MG63 (cell line): ENCODE measurements around the gene CORIN. TPM values are rescaled to one million over a fixed set of nuclear protein-coding genes. Genes with fewer than 3 reads are reported as not detected.
"Not testable (repeated sequence)": the region's sequence is repeated elsewhere in the genome, so short reads cannot be mapped to it uniquely, and the experiment has no call there.

ENCODE experiments used
- DNase-seq: peaks from one replicate; pipeline ENCODE4 v3.0.0-alpha.2; 2020
- H3K27me3 ChIP-seq: fragments of 250-450 bp; sonication (Bioruptor Pico); 2 replicates; pipeline ENCODE4 v1.5.1; 2020; ENCODE audit warnings: mild to moderate bottlenecking, moderate library complexity
- H3K36me3 ChIP-seq: fragments of 250-450 bp; sonication (Bioruptor Pico); 2 replicates; pipeline ENCODE4 v1.5.1; 2020; ENCODE audit warnings: mild to moderate bottlenecking, moderate library complexity
- H3K4me3 ChIP-seq: fragments of 250-450 bp; sonication (Bioruptor Pico); 2 replicates; pipeline ENCODE4 v1.5.1; 2020; ENCODE audit warnings: mild to moderate bottlenecking, moderate library complexity
- H3K9me3 ChIP-seq: fragments of 250-450 bp; sonication (Bioruptor Pico); 2 replicates; pipeline ENCODE4 v1.5.1; 2020; ENCODE audit warnings: mild to moderate bottlenecking, moderate library complexity
- total RNA-seq: library from RNA; depleted of rRNA; stranded (reverse); fragments of >200 nt; shearing (Covaris generic); gene quantifications from 2 replicates; pipeline ENCODE4 v1.2.3, GENCODE V29; 2014; ENCODE audit warnings: low replicate concordance

The CORIN gene
- total RNA-seq, 1 experiment from 2014 or later: not detected

DNA sequence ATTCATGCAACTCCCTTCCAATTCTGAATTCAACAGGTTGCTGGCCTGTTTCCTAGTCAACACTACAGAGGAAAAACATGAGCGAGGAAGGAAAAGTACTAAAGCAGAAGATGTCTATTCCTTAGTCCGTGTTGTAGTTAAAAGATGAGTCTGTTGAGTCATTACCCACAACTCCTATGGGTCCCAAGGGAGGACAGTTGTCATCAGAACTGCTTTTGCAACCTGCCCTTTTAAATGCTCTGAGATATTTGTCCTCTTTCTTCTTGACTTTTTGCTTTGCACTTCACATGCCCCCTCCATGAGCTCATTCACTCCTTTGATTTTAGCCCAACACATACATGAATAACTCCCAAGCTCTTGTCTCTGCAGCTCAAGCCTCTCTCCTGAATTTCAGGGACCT lies 119.2 kb downstream of the CORIN start:
- Histone ChIP-seq H3K4me3 (no peak overlapping the region), H3K9me3 (no peaks in the 10 kb centered on the region), H3K36me3 (no peaks in the 10 kb centered on the region), H3K27me3 (no peaks in the 10 kb centered on the region; the same call in 1 of the 2 replicates)
- no peak for DNase-seq

DNA sequence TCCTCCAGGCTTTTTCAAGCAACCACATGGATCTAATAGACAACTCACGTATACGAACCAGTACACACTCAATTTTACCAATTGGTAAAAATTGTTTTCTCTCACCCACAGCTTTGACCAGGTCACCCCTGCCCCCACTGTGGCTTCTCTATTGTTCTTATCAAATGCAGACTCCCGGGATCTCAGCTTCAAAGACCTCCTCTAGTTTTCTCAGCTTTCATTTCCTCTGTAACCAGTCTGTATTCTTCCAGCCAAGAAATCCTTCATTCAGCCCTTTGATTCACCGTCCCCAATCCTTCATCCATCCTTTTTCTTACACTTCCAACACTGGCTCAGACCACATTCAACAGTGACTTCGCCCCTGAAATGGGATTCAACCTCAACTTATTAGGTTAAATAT lies 120.7 kb downstream of the CORIN start:
- no peaks in the 10 kb centered on the region; the same call in 1 of the 2 replicates for H3K27me3 ChIP-seq
- H3K36me3 ChIP-seq: no peaks in the 10 kb centered on the region
- no peak overlapping the region for H3K4me3 ChIP-seq
- no peaks in the 10 kb centered on the region for H3K9me3 ChIP-seq
- DNase-seq: no peak

DNA sequence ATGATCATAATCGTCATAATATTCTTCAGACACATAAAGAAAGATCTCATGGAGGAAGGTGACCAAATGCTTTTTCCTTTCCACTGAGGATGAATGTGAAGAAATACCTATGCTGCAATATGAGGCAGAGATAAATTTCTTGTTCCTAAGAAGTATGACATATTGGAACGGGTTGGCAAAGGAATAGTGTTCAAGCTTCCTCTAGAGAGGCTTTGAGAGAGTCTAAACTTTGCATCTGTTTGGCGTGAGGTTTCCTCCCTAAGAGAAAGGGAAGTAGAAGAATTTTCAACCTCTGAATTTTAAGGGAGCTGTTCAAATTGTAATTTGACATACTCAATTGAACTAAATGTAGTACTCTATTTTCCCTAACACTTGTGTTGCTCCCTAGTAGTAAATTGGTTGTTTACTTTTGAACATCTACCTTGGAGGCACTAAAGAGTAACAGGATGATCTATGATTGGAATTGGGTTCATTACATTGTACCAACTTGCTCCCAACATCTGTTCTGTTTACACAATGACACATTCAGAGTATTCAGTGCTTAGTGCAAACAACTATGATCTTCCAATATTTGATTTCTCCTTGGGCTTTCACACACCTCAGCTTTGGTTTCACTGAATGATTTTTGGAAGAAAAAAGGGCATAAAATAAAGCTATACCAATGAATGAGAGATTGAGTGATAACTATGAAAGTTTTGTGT lies 122.0 kb downstream of the CORIN start:
- no peak for DNase-seq
- no peaks in the 10 kb centered on the region for H3K36me3 ChIP-seq
- no peak overlapping the region for H3K4me3 ChIP-seq
- H3K9me3 ChIP-seq: no peaks in the 10 kb centered on the region
- H3K27me3 ChIP-seq: no peaks in the 10 kb centered on the region; the same call in 1 of the 2 replicates

DNA sequence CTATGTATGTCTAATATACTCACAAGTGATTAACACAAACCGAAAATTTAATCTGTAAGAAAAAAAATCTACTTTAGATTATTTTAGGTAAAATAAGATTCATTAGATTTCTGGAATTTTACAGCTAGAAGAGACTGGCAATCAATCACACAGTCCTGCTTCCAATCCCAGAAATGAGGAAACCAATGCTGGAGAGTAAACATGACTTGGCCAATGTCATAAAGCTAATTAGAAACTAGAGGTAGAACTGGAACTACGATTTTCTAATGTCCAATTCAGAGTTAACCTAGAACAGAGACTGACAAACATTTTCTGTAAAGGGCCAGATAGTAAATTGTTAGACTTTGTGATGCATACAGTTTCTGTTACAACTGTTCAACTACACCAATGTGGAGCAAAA lies 123.6 kb downstream of the CORIN start:
- H3K9me3 ChIP-seq: no peaks in the 10 kb centered on the region
- no peak overlapping the region for H3K4me3 ChIP-seq

DNA sequence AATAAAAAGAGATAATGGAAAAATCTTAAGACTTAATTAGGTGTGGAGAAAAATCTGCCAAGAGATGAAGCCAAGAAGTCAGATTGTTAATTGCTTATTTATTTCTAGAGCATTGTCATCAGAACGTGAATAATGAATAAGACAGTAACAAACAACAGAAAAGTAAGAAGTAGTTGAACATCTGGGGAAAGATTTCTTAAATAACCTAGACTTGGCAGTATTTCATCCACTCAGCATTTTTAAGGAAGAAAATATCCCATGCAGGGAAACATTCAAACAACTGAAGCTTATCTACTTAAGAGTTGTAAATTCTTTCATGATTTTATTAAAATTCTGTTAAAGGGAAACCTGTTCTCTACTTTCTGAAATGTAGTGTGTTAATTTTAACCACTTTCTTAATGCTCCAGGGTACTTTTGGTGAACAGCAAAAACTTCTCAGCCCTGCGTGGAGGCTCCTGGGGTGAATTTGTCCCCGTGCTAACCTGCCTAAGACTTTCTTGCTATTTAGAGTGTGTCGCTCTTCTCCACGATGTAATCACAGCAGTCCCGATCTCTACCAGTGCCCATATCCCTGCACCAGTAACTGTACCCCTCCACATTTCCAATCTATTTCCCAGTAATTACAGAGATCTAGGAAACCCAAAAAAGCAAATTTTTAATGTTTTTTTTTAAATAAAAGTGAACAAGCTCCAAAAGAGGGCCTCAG lies 124.6 kb downstream of the CORIN start:
- Histone ChIP-seq H3K9me3 (no peaks in the 10 kb centered on the region), H3K27me3 (no peaks in the 10 kb centered on the region; the same call in 1 of the 2 replicates), H3K4me3 (no peak overlapping the region), H3K36me3 (no peaks in the 10 kb centered on the region)
- no peak for DNase-seq

More for the DNA sequence above, 123.6 kb downstream of the CORIN start:
- DNase-seq: no peak
- H3K36me3 ChIP-seq: no peaks in the 10 kb centered on the region
- H3K27me3 ChIP-seq: no peaks in the 10 kb centered on the region; the same call in 1 of the 2 replicates

DNA sequence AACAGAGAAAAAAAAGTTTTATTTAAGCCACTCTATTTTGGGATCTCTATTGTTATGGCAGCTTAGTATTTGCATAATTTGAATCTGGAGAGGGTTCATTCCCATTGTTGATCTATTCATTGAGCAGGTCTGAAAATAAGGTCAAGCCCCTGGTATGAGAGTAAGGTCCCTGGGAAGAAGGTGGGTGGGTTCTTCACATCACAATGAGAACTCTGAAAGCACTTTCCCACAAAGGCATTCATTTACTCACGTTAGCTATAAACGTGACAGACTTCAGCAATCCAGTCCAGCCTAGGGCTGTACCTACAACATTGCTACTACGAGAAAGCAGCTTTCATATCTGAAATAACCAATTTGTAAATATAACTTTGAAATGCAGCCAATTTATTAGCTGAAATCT lies 126.2 kb downstream of the CORIN start:
- DNase-seq: no peak
- Histone ChIP-seq H3K36me3 (no peaks in the 10 kb centered on the region), H3K4me3 (no peak overlapping the region), H3K9me3 (no peaks in the 10 kb centered on the region), H3K27me3 (no peaks in the 10 kb centered on the region; the same call in 1 of the 2 replicates)

DNA sequence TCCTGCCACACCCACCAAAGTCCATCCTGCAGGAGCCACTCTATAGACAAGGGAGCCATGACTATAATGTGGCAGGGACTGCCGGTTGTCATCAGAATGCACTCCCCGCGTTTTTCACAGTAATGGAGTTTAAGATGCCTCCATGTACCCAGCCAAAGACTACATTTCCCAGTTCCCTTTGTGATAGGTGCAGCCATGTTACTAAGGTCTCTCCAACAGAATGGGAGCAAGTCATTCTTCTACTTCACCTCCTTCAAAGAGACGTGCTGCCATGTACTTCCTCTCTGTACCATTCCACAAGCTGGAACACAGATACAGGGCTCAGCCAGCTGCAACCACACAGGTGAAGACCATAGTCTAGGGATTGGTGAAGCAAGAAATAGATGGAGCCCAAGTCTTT lies 126.7 kb downstream of the CORIN start:
- no peaks in the 10 kb centered on the region; the same call in 1 of the 2 replicates for H3K27me3 ChIP-seq

DNA sequence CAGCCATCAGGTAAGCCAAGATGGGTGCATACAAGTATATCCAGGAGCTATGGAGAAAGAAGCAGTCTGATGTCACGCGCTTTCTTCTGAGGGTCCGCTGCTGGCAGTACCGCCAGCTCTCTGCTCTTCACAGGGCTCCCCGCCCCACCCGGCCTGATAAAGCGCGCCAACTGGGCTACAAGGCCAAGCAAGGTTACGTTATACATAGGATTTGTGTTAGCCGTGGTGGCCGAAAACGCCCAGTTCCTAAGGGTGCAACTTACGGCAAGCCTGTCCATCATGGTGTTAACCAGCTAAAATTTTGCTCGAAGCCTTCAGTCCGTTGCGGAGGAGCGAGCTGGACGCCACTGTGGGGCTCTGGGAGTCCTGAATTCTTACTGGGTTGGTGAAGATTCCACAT lies 131.5 kb downstream of the CORIN start:
- not testable (repeated sequence) for DNase-seq, H3K36me3 ChIP-seq, H3K4me3 ChIP-seq, H3K9me3 ChIP-seq, H3K27me3 ChIP-seq

More for the DNA sequence above, 126.7 kb downstream of the CORIN start:
- DNase-seq: no peak
- H3K9me3 ChIP-seq: no peaks in the 10 kb centered on the region
- H3K4me3 ChIP-seq: no peak overlapping the region
- H3K36me3 ChIP-seq: no peaks in the 10 kb centered on the region

DNA sequence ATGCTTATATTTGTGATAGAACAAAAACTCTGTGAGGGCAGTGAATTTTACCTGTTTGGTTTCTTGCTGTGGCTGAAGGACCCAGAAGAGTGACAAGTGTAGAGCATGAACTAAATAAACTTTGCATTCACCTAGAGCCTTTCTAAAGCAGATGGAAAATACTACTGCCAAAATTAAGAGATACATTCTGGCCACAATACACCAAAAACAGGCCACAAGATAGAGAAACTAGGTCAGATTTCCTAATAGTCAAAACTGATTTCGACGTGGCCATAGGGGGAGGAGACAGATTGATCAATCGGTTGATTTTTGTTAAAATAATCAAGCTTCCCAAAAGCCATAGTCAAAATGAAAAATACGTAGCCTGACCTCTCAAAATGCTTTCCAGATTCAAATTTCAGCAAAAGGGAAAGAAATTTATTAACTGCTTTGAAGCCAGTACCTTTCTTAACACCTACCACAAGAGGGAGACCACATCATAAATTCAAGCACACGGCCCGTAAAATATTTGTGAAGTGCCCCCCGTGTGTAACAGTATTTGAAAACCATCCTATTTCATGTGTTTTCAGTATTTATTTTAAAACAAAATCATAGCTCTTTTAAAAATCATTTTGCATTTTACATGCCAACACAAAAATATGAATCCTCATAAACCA lies 132.4 kb downstream of the CORIN start:
- no peaks in the 10 kb centered on the region for H3K9me3 ChIP-seq
- no peak for DNase-seq
- H3K4me3 ChIP-seq: no peak overlapping the region
- H3K36me3 ChIP-seq: no peaks in the 10 kb centered on the region
- no peaks in the 10 kb centered on the region for H3K27me3 ChIP-seq

DNA sequence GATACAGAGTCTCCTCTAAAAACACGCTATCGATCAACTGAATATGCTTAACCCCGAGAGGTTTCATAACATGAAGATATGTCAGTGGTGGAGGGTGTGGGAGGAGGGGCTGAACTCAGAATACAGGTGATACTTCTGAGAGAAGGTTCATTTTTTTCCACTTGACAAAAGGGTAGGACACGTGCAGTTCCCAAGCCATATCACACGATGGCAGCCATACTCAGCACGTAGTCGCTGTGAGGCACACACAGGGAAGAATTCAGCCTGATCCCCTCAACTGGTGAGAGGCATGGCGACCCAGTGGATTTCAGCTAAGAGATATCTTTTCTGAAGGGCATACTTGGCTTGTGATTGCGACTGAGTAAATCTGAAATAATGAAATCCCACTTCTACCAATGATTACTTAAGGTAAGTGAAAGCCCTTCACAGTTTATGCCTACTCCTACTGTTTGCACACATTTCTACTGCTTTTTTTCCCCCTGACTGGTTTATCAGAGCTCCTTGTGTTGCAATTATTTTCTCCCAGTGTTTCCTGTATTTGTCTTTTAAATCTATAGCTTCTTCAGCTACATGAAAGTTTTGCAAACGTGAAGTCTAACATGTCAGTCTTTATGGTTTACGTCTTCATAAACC lies 133.1 kb downstream of the CORIN start:
- no peak overlapping the region for H3K4me3 ChIP-seq
- no peaks in the 10 kb centered on the region for H3K36me3 ChIP-seq
- no peaks in the 10 kb centered on the region for H3K9me3 ChIP-seq
- DNase-seq: no peak
- H3K27me3 ChIP-seq: no peaks in the 10 kb centered on the region

DNA sequence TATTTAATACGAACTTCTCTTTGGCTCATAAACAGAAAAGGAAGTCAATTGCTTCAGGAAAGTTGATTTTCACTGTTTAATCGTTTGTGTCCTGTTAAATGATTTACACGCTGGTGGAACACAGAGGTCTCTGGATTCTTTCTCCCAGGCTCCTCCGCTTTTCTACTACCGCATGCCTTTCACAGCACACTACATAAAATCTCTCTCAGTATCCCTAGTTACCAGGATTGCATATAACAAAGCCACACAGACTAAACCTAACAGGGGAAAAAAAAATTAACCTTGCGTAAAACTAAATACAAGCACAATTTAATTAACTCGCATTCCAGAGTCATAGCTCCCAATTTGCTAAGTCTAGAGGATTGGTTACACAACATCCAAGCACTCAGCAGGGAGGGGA lies 133.9 kb downstream of the CORIN start:
- no peak overlapping the region for H3K4me3 ChIP-seq
- no peaks in the 10 kb centered on the region for H3K27me3 ChIP-seq
- no peaks in the 10 kb centered on the region for H3K36me3 ChIP-seq
- no peak for DNase-seq
- H3K9me3 ChIP-seq: no peaks in the 10 kb centered on the region

DNA sequence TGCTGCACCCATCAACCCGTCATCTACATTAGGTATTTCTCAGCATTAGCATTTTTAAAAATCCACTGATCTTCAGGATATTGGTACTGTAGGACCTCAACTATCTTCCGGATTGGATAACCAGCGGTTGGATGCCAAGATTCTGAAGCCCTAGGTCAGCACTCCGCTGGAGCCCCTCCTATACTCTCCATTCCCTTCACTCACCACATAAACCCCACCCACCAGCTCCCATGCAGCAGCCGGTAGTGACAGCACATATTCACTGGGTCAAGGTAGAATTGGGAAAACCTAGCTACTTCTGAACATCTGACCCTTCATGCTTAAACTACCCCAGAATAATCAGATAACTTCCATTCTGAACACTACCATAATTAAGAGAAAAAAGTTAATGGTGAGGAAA lies 134.9 kb downstream of the CORIN start:
- H3K9me3 ChIP-seq: no peaks in the 10 kb centered on the region
- no peak for DNase-seq
- H3K36me3 ChIP-seq: no peaks in the 10 kb centered on the region
- H3K27me3 ChIP-seq: no peaks in the 10 kb centered on the region
- H3K4me3 ChIP-seq: no peak overlapping the region

DNA sequence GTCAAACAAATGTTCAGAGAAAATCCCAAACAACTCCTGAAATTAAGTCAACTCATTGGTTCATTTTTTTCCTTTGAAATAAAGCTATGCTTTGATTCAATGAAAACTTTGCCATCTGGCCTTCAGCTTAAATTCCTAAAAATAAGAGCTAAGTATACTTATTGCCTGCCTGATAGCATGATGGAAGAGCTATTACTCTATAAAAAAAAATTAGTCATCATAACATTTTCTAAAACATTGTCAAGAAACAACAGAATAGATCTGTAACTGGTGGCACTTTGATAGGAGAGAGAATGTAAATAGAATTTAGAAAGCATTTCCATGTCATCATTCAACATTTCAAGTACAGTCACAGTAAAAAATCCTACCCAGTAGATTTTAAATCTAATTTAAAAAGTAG lies 136.6 kb downstream of the CORIN start:
- Histone ChIP-seq H3K36me3 (no peaks in the 10 kb centered on the region), H3K9me3 (no peaks in the 10 kb centered on the region), H3K27me3 (no peaks in the 10 kb centered on the region), H3K4me3 (no peak overlapping the region)
- DNase-seq: no peak

DNA sequence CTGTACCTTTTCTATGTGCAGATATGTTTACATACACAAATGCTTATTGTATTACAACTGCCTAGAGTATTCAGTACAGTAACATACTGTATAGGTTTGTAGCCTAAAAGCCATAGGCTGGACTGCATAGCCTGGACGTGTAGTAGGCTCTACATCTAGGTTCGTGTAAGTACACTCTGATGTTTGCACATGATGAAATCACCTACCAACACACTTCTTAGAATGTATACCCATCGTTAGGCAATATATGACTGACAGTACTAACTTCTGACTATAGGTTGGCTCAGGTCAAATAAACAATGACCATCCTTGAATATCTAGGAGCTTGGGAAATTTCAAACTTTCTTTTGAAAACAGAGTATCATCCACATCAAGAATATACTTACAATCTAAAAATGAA lies 139.0 kb downstream of the CORIN start:
- H3K36me3 ChIP-seq: no peaks in the 10 kb centered on the region
- DNase-seq: no peak
- no peaks in the 10 kb centered on the region for H3K27me3 ChIP-seq

DNA sequence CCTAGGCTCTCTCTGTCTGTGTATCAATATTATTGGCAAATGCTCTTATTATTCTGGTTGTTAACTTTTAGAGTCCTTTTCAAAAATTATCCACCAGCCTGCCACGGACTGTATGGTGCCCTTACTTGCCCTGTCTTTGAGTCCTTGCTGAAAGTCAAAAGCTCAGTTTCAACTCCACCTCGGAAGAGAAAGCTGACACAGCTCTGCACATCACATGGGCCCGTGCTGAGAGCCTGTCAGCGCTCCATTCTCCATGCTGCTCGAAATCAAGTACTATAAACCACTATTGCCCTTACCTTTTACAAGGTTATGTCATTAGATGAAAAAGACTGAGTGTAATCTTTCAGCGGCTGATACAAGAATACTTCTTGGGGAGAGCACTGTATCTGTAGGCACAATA lies 141.0 kb downstream of the CORIN start:
- no peak for DNase-seq
- no peaks in the 10 kb centered on the region for H3K36me3 ChIP-seq
- no peaks in the 10 kb centered on the region for H3K9me3 ChIP-seq
- H3K27me3 ChIP-seq: no peaks in the 10 kb centered on the region
- no peak overlapping the region for H3K4me3 ChIP-seq

More for the DNA sequence above, 139.0 kb downstream of the CORIN start:
- H3K4me3 ChIP-seq: no peak overlapping the region
- H3K9me3 ChIP-seq: no peaks in the 10 kb centered on the region

DNA sequence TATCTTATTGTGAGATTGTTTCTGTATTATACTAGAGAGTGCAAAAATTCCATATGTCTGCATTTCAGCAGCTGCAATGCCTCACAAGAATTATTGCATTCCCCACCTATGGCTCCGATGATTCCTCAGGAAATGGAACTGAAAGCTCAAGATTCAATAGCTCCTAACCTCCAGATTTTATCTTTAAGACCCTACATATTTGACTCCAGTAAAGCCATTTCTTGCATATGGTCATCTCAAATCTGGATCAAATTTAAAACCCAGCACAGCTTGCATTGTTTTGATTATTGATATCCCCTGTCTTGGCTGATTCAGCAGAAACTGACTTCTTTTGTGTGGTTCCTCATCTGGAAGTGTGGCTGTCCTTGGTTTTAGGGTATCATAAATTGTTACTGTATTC lies 142.6 kb downstream of the CORIN start:
- DNase-seq: no peak
- no peaks in the 10 kb centered on the region for H3K27me3 ChIP-seq
- no peaks in the 10 kb centered on the region for H3K9me3 ChIP-seq
- no peaks in the 10 kb centered on the region for H3K36me3 ChIP-seq
- no peak overlapping the region for H3K4me3 ChIP-seq

DNA sequence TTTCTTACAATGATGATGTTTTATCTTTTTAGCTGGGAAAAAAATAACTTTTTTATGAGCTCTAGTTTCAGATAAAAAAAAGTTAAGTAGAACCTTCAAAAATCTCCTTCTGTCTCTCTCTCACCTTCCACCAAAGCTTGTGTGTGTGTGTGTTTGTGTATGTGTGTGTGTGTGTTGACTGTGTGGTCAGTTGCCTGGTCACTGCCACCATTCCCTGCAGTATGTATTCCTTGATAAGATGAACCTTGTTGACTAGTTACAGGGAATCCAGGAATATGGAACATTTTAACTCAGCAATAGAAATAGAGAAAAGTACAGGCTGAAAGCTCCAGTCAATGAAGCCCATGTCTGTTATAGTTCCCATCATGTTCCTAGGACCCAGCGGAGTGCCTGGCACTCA lies 143.5 kb downstream of the CORIN start:
- Histone ChIP-seq H3K36me3 (no peaks in the 10 kb centered on the region), H3K9me3 (no peaks in the 10 kb centered on the region), H3K4me3 (no peak overlapping the region), H3K27me3 (no peaks in the 10 kb centered on the region)
- no peak for DNase-seq
